Skin epidermis (tissue), 12 donors: Measurements from ENCODE around the gene HYLS1.

Source experiments
- H3K27ac ChIP-seq, 21 experiments: fragments of 200-600 bp; sonication (generic) in 11 of 21; one replicate each; pipeline ENCODE4 v1.5.0; 2020; ENCODE audit warnings: mild to moderate bottlenecking in 3 of 21, inconsistent platforms in 2 of 21, moderate library complexity in 2 of 21
- H3K4me3 ChIP-seq, 7 experiments: fragments of 200-600 bp; sonication (generic) in 2 of 7; one replicate each; pipeline ENCODE4 v1.5.0; 2020; ENCODE audit warnings: inconsistent platforms in 2 of 7, mild to moderate bottlenecking in 2 of 7, moderate library complexity in 1 of 7

Gene HYLS1

GRCh38 chr11:125930076-125930450 lies 42.6 kb downstream of the HYLS1 start:
- Histone ChIP-seq H3K4me3 (no peak overlapping the region), H3K27ac (peak overlapping the region in 1 of 21 experiments; percentile 25)

GRCh38 chr11:125931116-125931515 lies 43.6 kb downstream of the HYLS1 start:
- Histone ChIP-seq H3K4me3 (no peak overlapping the region), H3K27ac (no peak overlapping the region)

- Histone ChIP-seq H3K4me3 (no peak overlapping the region), H3K27ac (no peak overlapping the region)
Observed at GRCh38 chr11:125931668-125932067, 44.2 kb downstream of the HYLS1 start.

GRCh38 chr11:125932301-125932700 lies 44.8 kb downstream of the HYLS1 start:
- no peak overlapping the region for H3K27ac ChIP-seq
- no peak overlapping the region for H3K4me3 ChIP-seq

- no peak overlapping the region for H3K4me3 ChIP-seq
Observed at GRCh38 chr11:125933030-125933813, 45.8 kb downstream of the HYLS1 start.

GRCh38 chr11:125934473-125934872 lies 47.0 kb downstream of the HYLS1 start:
- no peak overlapping the region for H3K27ac ChIP-seq

More at GRCh38 chr11:125933030-125933813, 45.8 kb downstream of the HYLS1 start:
- no peak overlapping the region for H3K27ac ChIP-seq

GRCh38 chr11:125935056-125935455 lies 47.6 kb downstream of the HYLS1 start:
- H3K4me3 ChIP-seq: no peak overlapping the region
- H3K27ac ChIP-seq: no peak overlapping the region

More at GRCh38 chr11:125934473-125934872, 47.0 kb downstream of the HYLS1 start:
- H3K4me3 ChIP-seq: no peak overlapping the region

GRCh38 chr11:125935618-125936199 lies 48.2 kb downstream of the HYLS1 start:
- Histone ChIP-seq H3K27ac (no peak overlapping the region), H3K4me3 (no peak overlapping the region)

GRCh38 chr11:125938418-125938817 lies 51.0 kb downstream of the HYLS1 start:
- H3K27ac ChIP-seq: peak overlapping the region in 8 of 21 experiments; percentile 29 to 71 (median 42)
- H3K4me3 ChIP-seq: no peak overlapping the region

GRCh38 chr11:125939081-125939521 lies 51.6 kb downstream of the HYLS1 start:
- H3K27ac ChIP-seq: peak overlapping the region in 5 of 21 experiments; percentile 14 to 71 (median 31)
- H3K4me3 ChIP-seq: no peak overlapping the region

GRCh38 chr11:125940145-125940544 lies 52.7 kb downstream of the HYLS1 start:
- Histone ChIP-seq H3K27ac (peak overlapping the region in 1 of 21 experiments; percentile 71), H3K4me3 (no peak overlapping the region)

- H3K4me3 ChIP-seq: no peak overlapping the region
- no peak overlapping the region for H3K27ac ChIP-seq
Observed at GRCh38 chr11:125941267-125941618, 53.8 kb downstream of the HYLS1 start.

- peak overlapping the region in 1 of 21 experiments; percentile 33 for H3K27ac ChIP-seq
- no peak overlapping the region for H3K4me3 ChIP-seq
Observed at GRCh38 chr11:125941619-125942611, 54.4 kb downstream of the HYLS1 start.

GRCh38 chr11:125942771-125943428 lies 55.4 kb downstream of the HYLS1 start:
- Histone ChIP-seq H3K27ac (no peak overlapping the region), H3K4me3 (no peak overlapping the region)

- Histone ChIP-seq H3K4me3 (no peak overlapping the region), H3K27ac (no peak overlapping the region)
Observed at GRCh38 chr11:125943661-125944349, 56.3 kb downstream of the HYLS1 start.

- Histone ChIP-seq H3K27ac (no peak overlapping the region), H3K4me3 (no peak overlapping the region)
Observed at GRCh38 chr11:125944350-125945010, 57.0 kb downstream of the HYLS1 start.

GRCh38 chr11:125945011-125945796 lies 57.7 kb downstream of the HYLS1 start:
- H3K4me3 ChIP-seq: no peak overlapping the region
- H3K27ac ChIP-seq: no peak overlapping the region
